Neural progenitor cell (in vitro differentiated cells): ENCODE measurements around the gene IDUA. TPM values are rescaled to one million over a fixed set of nuclear protein-coding genes. Genes with fewer than 3 reads are reported as not detected.

Experiments used
- DNase-seq: peaks from one replicate; pipeline ENCODE4 v3.0.0-alpha.2; 2016; ENCODE audit warnings: low spot score
- H2AFZ ChIP-seq: fragments of 200-600 bp; sonication (generic); replicated peaks from 2 replicates; pipeline ENCODE4 v1.6.1; 2016; ENCODE audit warnings: antibody characterized with exemption
- H3F3A ChIP-seq: fragments of 200-600 bp; sonication (generic); 2 replicates; pipeline ENCODE4 v1.6.1; 2016; ENCODE audit warnings: antibody characterized with exemption, low read depth
- H3K27ac ChIP-seq: fragments of 200-600 bp; sonication (generic); 2 replicates; pipeline ENCODE4 v1.5.1; 2016; ENCODE audit warnings: mild to moderate bottlenecking
- H3K27me3 ChIP-seq: fragments of 200-600 bp; sonication (generic); 2 replicates; pipeline ENCODE4 v1.6.1; 2016; ENCODE audit warnings: mild to moderate bottlenecking, moderate library complexity
- H3K36me3 ChIP-seq: fragments of 200-600 bp; sonication (generic); 2 replicates; pipeline ENCODE4 v1.5.1; 2016
- H3K4me1 ChIP-seq: fragments of 200-600 bp; sonication (generic); 2 replicates; pipeline ENCODE4 v1.6.1; 2016; ENCODE audit warnings: mixed run types
- H3K4me2 ChIP-seq: fragments of 200-600 bp; sonication (generic); 2 replicates; pipeline ENCODE4 v1.6.1; 2016
- H3K4me3 ChIP-seq: fragments of 200-600 bp; sonication (generic); 2 replicates; pipeline ENCODE4 v1.5.1; 2016
- H3K79me2 ChIP-seq: fragments of 200-600 bp; sonication (generic); 2 replicates; pipeline ENCODE4 v1.6.1; 2016; ENCODE audit warnings: low read depth
- H3K9ac ChIP-seq: fragments of 200-600 bp; sonication (generic); 2 replicates; pipeline ENCODE4 v1.6.1; 2016
- H3K9me3 ChIP-seq: fragments of 200-600 bp; sonication (generic); 2 replicates; pipeline ENCODE4 v1.5.1; 2016; ENCODE audit warnings: low read depth
- H4K20me1 ChIP-seq: fragments of 200-600 bp; sonication (generic); 2 replicates; pipeline ENCODE4 v1.6.1; 2016; ENCODE audit warnings: low read depth
- H3K27ac Mint-ChIP-seq: 3 replicates; pipeline ENCODE4 v1.8.0; 2021; ENCODE audit warnings: mixed read lengths
- H3K27me3 Mint-ChIP-seq: 2 replicates; pipeline ENCODE4 v1.8.0; 2022; ENCODE audit warnings: low read depth, mild to moderate bottlenecking, inconsistent platforms, moderate library complexity, mixed read lengths; ENCODE audit not compliant: insufficient read depth
- H3K36me3 Mint-ChIP-seq: 3 replicates; pipeline ENCODE4 v1.8.0; 2021; ENCODE audit warnings: mixed read lengths
- H3K4me1 Mint-ChIP-seq: 3 replicates; pipeline ENCODE4 v1.8.0; 2021; ENCODE audit warnings: mixed read lengths
- H3K4me3 Mint-ChIP-seq: 3 replicates; pipeline ENCODE4 v1.8.0; 2021; ENCODE audit warnings: mild to moderate bottlenecking, moderate library complexity, mixed read lengths
- H3K9me3 Mint-ChIP-seq: 3 replicates; pipeline ENCODE4 v1.8.0; 2020; ENCODE audit warnings: mixed read lengths
- EZH2 ChIP-seq: fragments of 200-600 bp; sonication (generic); IDR thresholded peaks from 2 replicates; pipeline ENCODE4 v1.6.1; 2017; ENCODE audit warnings: antibody characterized with exemption, mild to moderate bottlenecking, moderate library complexity
- EZH2phosphoT487 ChIP-seq: fragments of 200-600 bp; sonication (generic); IDR thresholded peaks from 2 replicates; pipeline ENCODE4 v1.6.1; 2017; ENCODE audit warnings: antibody characterized with exemption
- total RNA-seq: library from RNA; depleted of rRNA; stranded (reverse); fragments of >200 nt; gene quantifications from 2 replicates; pipeline ENCODE4 v1.2.3, GENCODE V29; 2015; ENCODE audit warnings: low replicate concordance
- TF ChIP-seq, protein P1 (sequence below): fragments of 200-600 bp; sonication (generic); IDR thresholded peaks from 2 replicates; pipeline ENCODE4 v1.5.1; 2017; ENCODE audit warnings: antibody characterized with exemption, mild to moderate bottlenecking

IDUA gene
- total RNA-seq, 1 donor from 2014 or later = 0.47 TPM

DNA sequence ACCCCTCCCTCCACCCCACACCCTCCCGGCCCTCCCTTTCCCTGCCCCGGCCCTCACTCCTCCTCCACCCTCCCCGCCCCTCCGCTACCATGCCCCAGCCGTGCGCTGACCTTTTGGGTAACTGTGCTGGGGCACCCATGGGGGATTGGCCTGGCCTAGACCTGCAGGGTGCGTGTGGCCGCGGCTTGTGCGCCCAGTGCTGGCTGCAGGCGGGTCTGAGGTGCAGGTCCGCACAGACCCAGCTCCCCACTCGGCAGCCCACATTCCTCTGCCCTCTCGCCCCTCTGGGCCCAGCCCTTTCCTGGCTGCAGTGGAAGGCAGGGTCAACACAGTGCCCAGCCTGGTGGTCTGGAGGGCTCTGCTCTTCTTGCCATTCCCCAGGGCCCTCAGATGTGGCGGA is 49.3 kb downstream of the IDUA start:
- H2AFZ ChIP-seq = no peak overlapping the region
- H3K4me1 ChIP-seq = peaks cover 34% of the 10 kb centered on the region
- H3K27ac Mint-ChIP-seq = no peak overlapping the region
- H3K27ac ChIP-seq = no peak overlapping the region
- no peaks in the 10 kb centered on the region for H4K20me1 ChIP-seq
- H3K4me1 Mint-ChIP-seq = peaks cover 14% of the 10 kb centered on the region
- no peak overlapping the region for H3K4me2 ChIP-seq
- H3K27me3 Mint-ChIP-seq = peaks cover 4% of the 10 kb centered on the region
- H3K36me3 ChIP-seq = no peaks in the 10 kb centered on the region
- no peaks in the 10 kb centered on the region for H3K79me2 ChIP-seq
- peaks cover 11% of the 10 kb centered on the region for H3F3A ChIP-seq
- H3K4me3 ChIP-seq = no peak overlapping the region
- H3K4me3 Mint-ChIP-seq = no peak overlapping the region
- DNase-seq = no peak
- H3K9ac ChIP-seq = no peak overlapping the region
- H3K36me3 Mint-ChIP-seq = no peaks in the 10 kb centered on the region
- no peaks in the 10 kb centered on the region for H3K27me3 ChIP-seq
- no peak for TF ChIP-seq EZH2phosphoT487
- TF ChIP-seq, protein P1, sequence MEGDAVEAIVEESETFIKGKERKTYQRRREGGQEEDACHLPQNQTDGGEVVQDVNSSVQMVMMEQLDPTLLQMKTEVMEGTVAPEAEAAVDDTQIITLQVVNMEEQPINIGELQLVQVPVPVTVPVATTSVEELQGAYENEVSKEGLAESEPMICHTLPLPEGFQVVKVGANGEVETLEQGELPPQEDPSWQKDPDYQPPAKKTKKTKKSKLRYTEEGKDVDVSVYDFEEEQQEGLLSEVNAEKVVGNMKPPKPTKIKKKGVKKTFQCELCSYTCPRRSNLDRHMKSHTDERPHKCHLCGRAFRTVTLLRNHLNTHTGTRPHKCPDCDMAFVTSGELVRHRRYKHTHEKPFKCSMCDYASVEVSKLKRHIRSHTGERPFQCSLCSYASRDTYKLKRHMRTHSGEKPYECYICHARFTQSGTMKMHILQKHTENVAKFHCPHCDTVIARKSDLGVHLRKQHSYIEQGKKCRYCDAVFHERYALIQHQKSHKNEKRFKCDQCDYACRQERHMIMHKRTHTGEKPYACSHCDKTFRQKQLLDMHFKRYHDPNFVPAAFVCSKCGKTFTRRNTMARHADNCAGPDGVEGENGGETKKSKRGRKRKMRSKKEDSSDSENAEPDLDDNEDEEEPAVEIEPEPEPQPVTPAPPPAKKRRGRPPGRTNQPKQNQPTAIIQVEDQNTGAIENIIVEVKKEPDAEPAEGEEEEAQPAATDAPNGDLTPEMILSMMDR = no peak
- TF ChIP-seq EZH2 = no peak
- H3K9me3 Mint-ChIP-seq = no peaks in the 10 kb centered on the region
- no peaks in the 10 kb centered on the region for H3K9me3 ChIP-seq

DNA sequence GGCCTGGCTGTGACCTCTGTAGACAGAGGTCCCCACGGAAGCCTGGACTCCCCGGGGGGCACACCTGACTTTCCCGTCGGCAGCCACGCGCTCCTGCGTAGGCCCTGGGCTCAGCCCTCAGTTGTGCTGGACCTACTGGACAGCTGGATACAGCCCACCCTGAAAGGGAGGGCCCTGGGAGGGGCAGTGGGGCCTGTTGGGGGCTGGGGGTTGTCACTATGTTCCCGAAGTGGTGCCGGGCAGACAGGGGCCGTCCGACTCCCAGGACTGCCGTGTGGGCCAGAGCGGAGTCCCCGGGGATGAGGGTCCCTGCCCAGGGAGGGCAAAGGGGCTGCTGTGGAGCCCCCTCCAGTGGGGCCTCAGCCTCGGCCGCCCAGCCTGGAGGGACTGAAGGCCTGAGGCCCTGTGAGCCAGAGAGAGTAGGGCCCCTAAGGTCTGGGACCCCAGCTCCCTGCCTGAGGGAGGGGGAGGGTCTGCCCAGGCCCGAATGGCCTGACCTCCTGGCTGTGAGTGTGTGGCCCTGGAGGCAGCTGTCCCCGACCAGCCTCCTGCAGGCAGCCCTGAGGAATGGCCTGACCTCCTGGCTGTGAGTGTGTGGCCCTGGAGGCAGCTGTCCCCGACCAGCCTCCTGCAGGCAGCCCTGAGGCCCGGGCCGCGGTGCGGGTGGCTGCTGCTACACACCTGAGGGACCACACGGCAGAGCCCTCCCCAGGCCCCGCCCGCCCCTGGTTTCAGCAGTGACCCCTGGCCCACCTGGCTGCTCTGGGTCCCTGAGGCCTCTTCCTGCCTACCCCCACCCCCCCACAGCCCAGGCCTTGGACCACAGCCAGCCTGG is 50.3 kb downstream of the IDUA start:
- H3K4me2 ChIP-seq = no peak overlapping the region
- TF ChIP-seq, protein P1 = no peak
- no peak for TF ChIP-seq EZH2
- no peak for TF ChIP-seq EZH2phosphoT487
- peaks cover 21% of the 10 kb centered on the region for H3F3A ChIP-seq
- H3K4me3 ChIP-seq = no peak overlapping the region
- peaks cover 23% of the 10 kb centered on the region for H3K4me1 Mint-ChIP-seq
- H4K20me1 ChIP-seq = no peaks in the 10 kb centered on the region
- H3K36me3 Mint-ChIP-seq = no peaks in the 10 kb centered on the region
- no peak overlapping the region for H3K27ac Mint-ChIP-seq
- no peak overlapping the region for H3K4me3 Mint-ChIP-seq
- no peak overlapping the region for H3K9ac ChIP-seq
- H3K79me2 ChIP-seq = no peaks in the 10 kb centered on the region
- H2AFZ ChIP-seq = no peak overlapping the region
- peaks cover 43% of the 10 kb centered on the region for H3K4me1 ChIP-seq
- no peak overlapping the region for H3K27ac ChIP-seq
- no peaks in the 10 kb centered on the region for H3K36me3 ChIP-seq
- no peaks in the 10 kb centered on the region for H3K9me3 ChIP-seq
- peaks cover 7% of the 10 kb centered on the region for H3K27me3 Mint-ChIP-seq
- no peaks in the 10 kb centered on the region for H3K9me3 Mint-ChIP-seq
- DNase-seq = peak; percentile 34
- no peaks in the 10 kb centered on the region for H3K27me3 ChIP-seq

DNA sequence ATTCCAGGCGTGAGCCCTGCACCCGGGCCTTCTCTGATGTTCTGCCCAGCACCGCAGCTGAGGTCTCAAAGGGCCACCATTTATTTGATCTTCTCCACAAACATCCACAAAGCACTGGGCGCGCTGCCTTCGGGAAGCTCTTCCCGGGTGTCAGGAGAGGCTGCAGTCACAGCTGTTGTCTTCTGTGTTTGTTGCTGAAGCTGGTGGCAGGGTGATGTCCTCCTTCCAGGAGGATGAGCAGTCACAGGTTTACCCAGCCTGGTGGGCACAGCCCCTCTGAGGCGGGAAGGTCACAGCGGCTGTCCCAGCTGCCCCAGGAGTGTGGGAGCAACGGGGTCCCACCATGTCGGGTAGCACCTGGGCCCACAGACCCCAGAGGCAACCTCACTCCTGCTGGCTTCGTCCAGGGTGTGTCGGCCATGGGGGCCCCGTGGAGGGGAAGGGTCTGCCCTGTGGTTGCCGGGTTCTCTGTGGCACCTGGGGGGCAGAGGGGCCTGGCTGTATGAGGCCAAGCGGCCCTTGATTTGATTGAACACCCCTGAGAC is 52.2 kb downstream of the IDUA start:
- H3K79me2 ChIP-seq = no peaks in the 10 kb centered on the region
- no peak overlapping the region for H3K4me3 ChIP-seq
- H3K4me3 Mint-ChIP-seq = no peak overlapping the region
- no peak overlapping the region for H2AFZ ChIP-seq
- H3K4me1 Mint-ChIP-seq = peaks cover 33% of the 10 kb centered on the region
- peaks cover 21% of the 10 kb centered on the region for H3F3A ChIP-seq
- H3K27ac ChIP-seq = no peak overlapping the region
- H3K36me3 Mint-ChIP-seq = no peaks in the 10 kb centered on the region
- H3K27ac Mint-ChIP-seq = no peak overlapping the region
- H3K9me3 ChIP-seq = no peaks in the 10 kb centered on the region
- H3K9ac ChIP-seq = no peak overlapping the region
- H3K4me1 ChIP-seq = peaks cover 43% of the 10 kb centered on the region
- H3K4me2 ChIP-seq = no peak overlapping the region
- peaks cover 10% of the 10 kb centered on the region for H3K27me3 Mint-ChIP-seq
- no peaks in the 10 kb centered on the region for H3K36me3 ChIP-seq
- TF ChIP-seq, protein P1 = no peak
- no peak for TF ChIP-seq EZH2
- TF ChIP-seq EZH2phosphoT487 = no peak
- H3K9me3 Mint-ChIP-seq = peaks cover 3% of the 10 kb centered on the region
- peaks cover 9% of the 10 kb centered on the region for H3K27me3 ChIP-seq
- H4K20me1 ChIP-seq = no peaks in the 10 kb centered on the region
- DNase-seq = no peak
